Activated CD8-positive, alpha-beta memory T cell treated with anti-CD3 and anti-CD28 coated beads, Interleukin-2, amount 50 U/mL, for 4 hours (primary cell): ENCODE measurements around the gene ST3GAL3.
A peak's percentile ranks its signal among the peaks of the same experiment; 100 is the strongest.

Experiments used
- DNase-seq: peaks from one replicate; pipeline ENCODE4 v3.0.0-alpha.2; 2020

ST3GAL3 gene

DNA sequence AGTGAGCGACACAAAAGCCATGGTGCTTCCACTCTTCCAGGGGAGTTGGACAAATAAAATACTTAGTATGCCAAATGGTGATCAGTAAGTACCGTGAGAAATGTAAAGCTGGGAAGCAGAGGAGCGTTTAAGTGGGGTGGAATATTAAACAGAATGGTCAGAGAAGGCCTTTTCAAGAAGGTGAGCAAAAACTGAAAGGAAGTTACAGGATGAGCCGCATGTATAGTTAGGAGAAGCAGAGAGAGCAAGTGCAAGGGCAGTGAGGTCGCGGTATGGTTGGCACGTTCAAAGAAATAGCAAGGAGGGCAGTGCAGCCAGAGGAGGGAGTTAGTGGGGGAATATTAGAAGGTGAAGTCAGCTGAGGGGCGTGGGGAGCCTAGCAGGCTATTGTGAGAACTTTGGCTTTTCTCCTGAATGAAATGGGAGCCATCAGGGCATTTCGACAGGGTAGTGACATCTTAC is 266.7 kb downstream of the ST3GAL3 start:
- DNase-seq = no peak

DNA sequence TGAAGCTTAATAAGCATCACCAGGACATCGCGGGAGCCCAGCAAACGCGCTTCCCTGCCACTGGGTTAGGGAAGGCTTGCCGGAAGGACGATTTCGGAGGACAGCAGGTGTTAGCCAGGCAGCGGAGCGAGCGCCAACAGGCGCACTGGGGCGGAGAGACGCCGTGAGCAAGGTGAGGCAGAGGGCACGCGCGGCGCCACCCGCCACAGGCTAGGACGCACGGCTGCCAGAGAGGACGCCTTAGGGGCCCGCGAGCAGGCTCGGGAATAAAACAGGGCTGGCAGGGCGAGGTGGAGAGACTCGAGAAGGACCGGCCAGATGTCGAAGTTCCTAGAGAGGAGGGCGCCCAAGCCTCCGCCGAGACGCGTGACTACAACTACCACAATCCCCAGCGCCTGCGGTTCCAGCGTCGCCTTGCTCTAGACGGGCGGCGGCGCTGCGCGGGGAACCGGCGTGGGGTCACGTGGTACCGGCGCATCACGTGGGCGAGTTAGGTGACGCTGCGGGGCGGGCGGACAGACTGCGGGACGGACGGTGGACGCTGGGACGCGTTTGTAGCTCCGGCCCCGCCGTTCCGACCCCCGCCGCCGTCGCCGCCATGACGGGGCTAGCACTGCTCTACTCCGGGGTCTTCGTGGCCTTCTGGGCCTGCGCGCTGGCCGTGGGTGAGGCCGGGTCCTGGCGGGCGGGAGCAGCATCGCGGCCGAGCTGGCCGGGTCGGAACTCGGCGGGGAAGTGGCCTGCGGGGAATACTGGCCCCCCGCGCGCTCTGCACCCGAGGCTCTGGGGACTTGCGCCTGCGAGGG is 267.3 kb downstream of the ST3GAL3 start, which contains the start of gene ATP6V0B:
Gene ATP6V0B, plus strand, starts transcription at position 518 of the 806 bp plus-strand sequence. Its CDS starts 81 bp downstream, at position 599.
- peak; percentile 96 for DNase-seq

DNA sequence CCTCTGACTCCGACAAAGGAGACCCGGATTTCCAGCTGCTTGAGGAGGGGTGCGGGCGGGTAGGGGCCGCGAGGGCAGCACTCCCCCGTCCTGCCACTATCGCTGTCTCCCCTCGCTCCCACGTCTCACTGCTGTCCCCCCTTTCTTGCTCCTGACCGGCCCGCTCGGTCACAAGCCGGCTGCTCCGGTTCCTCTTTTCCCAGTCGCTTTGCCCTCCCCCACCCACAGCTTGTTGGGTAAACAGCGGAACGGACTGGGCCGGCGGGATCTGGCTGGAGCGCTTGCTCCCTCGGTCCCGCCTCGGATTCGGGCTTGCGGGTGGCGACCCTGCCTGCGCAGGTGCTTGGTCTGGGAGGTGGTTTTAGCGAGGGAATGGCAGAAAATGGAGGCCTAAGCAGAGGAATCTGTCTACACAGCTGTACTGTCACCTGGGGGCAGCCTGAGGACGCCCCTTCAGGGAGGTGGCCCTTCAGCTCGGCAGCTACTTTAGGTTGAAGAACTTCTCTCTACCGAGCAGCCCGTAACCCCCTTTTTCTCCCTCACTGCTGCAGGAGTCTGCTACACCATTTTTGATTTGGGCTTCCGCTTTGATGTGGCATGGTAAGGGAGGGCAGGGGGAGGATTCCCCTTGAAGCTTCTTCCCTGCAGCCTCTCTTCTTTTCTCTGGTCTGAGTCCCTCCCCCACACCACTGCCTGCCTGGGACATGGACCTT is 268.1 kb downstream of the ST3GAL3 start:
- no peak for DNase-seq

- DNase-seq = no peak
Observed at GRCh38 chr1:43976045-43976444, 268.7 kb downstream of the ST3GAL3 start.

GRCh38 chr1:43976890-43977289 is 269.6 kb downstream of the ST3GAL3 start:
- DNase-seq = no peak

GRCh38 chr1:43977376-43978263 is 270.3 kb downstream of the ST3GAL3 start:
- DNase-seq = no peak

DNA sequence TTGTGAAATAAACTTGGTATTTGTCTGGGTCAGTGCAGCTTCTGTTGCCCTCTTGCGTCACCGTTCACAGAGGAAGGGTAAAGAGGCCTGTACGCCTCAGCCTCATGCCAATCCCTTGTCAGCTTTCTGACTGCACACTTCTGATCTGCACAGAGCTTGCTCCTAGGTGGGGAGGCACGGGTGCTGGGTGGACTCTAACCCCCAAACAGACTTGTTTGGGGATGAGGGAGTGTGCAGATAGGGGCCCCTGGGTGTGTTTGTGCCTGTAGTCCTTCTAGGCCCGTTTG is 270.9 kb downstream of the ST3GAL3 start:
- no peak for DNase-seq

GRCh38 chr1:43978551-43979260 is 271.4 kb downstream of the ST3GAL3 start, which contains the start of gene B4GALT2:
Gene B4GALT2 (plus strand): TSS chr1:43979210. CDS start chr1:43981161, 1,951 bp downstream.
- DNase-seq = peak; percentile 39

DNA sequence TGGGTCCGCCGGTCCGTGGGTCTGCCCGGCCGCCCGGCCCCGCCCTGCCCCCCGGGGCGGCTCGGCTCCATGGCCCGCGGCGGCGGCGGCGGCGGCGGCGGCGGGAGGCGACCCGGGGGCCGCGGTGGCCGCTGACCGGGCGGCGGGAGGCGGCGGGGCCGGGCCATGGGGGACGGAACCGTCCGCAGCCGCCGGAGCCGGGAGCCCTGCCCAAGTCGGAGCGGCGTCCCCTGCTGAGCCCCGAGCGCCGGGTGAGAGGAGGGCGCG is 271.9 kb downstream of the ST3GAL3 start:
- DNase-seq = no peak

GRCh38 chr1:43979528-43980254 is 272.4 kb downstream of the ST3GAL3 start:
- peak; percentile 31 for DNase-seq

- DNase-seq = no peak
Observed at GRCh38 chr1:43980255-43981134, 273.2 kb downstream of the ST3GAL3 start.
